GM18505 (cell line): ENCODE data around the gene IRF2.
"Not testable (repeated sequence)": the region's sequence is repeated elsewhere in the genome, so short reads cannot be mapped to it uniquely, and the experiment has no call there.

Source experiments
- ATAC-seq: cut with Tn5 transposase; IDR thresholded peaks from one replicate; pipeline ENCODE4 v1.9.1; 2021; ENCODE audit not compliant: unreplicated experiment
- POLR2A ChIP-seq: IDR thresholded peaks from 4 replicates; pipeline ENCODE4 v1.6.1; 2011; ENCODE audit warnings: borderline replicate concordance; ENCODE audit not compliant: insufficient read depth, insufficient read length; ENCODE audit errors: extremely low read depth

Gene IRF2

DNA sequence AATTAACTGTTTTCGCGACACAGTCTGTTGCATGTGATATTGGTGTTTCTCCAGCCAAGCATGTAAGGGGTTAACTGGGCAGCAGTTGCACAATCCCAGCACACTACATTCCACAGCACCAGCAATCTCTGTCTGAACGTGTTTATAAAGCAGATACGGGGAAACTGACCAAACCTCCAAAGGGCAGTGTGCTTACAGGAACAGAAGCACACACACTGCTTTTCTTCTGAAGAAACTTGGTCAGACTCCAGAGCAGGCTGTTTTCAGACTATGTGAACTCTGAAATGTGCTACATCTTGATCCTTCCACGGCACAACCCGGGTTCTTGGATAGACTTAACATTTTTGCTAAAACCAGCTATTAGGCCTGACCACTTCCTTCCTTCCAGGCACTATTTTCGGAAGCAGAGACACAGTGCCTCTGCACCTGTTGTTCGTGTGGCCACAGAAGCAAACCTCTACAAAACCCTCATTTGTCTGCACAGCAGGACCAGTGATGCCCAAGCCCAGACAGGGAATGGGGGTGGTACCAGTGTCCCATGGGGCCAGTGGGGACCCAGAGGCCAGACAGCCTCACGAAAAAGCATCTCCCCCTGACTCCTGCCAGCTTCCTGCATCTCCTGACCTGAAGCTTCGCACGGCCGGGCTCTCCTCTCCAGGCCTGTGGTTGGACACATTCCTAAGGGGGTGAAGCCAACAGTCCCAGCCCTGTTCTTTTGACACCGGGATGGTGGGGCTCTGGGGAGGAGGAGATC lies 90.1 kb downstream of the IRF2 start:
- ATAC-seq, result peak; percentile 69
- TF ChIP-seq POLR2A, result peak; percentile 53

DNA sequence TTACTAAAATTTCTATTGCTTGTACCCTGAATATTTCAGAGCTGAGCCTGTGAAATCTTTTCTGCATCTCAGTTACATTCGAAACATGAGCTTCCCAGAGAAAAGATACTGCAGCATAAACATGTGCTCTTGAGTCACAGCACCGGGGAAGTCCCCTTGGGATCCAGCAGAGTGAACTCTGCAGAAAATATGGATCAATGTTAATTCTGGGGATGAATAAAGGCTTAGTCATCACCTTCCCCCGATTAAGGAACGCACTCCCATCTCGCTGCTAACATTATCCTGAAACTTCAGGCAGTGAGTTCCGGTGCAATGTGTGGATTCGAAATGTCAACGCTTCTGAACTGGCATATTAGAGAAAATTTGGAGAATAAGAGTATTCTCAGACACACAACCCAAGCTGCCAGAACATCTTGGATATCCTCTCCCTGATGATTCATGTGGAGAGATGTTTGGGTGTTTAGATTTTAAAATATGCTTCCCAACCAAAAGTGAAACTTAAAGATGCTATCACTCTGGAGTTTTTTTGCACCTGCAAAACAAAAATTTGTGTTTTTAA lies 90.8 kb downstream of the IRF2 start:
- TF ChIP-seq POLR2A, result peak; percentile 5
- ATAC-seq, result no peak

DNA sequence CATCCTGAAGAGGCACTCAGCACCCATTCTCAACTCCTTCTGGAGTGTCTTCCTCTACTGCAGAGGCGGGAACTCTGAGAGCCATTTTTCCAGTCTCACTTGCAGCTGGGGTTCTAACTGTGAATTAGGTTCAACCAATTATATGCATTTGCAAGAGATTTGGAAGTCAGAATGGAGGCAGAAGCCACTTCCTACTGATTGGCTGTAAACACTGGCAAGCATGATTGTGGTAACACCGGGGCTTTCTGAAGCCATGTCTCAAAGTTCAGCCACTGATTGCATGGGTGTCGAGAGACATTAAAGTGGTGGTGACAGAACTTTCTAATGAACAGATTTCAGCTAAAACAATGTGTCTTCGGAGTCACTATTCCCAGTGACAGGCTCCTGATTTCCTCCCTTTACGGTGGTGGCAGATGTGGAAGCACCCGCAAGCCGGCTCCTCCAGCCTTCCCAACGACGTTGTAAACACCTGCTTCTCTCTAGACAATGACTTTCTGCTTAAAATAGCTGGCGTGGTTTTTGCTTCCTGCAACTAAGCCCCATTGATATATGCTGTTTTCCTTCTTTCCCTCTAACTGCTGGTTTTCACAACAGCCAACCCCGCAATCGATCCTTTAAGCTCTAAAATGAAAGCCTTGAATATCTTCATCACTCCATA lies 92.0 kb downstream of the IRF2 start:
- no peak for TF ChIP-seq POLR2A
- ATAC-seq, result no peak

DNA sequence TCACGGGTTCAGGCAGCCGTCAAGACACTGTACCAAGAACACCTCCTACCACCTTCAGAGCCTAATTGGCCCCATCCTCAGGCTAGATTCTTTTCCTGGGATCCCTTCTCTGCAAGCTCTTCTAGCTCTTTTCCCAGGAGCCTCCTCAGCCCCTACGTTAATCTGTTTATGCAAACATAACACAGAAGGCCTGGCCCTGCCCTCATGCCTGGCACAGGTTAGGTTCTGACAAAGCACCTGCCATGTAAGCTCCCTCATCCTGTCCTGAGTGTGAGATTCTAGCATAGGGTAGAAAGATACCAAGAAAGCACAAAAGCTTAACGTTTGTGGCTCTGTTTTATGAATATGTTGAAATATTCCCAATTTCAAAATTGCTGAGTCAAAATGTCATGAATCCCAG lies 93.6 kb downstream of the IRF2 start:
- no peak for ATAC-seq
- no peak for TF ChIP-seq POLR2A

DNA sequence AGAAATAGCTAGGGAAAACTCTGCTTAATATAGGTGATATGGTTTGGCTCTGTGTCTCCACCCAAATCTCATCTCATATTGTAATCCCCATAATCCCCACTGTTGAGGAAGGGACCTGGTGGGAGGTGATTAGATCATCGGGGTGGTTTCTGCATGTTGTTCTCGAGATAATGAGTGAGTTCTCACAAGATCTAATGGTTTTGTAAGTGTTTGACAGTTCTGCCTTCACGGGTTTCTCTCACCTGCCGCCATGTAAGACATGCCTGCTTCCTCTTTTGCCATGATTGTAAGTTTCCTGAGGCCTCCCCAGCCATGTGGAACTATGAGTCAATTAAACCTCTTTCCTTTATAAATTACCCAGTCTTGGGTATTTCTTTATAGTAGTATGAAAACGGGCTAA lies 94.1 kb downstream of the IRF2 start:
- ATAC-seq, result not testable (repeated sequence)

DNA sequence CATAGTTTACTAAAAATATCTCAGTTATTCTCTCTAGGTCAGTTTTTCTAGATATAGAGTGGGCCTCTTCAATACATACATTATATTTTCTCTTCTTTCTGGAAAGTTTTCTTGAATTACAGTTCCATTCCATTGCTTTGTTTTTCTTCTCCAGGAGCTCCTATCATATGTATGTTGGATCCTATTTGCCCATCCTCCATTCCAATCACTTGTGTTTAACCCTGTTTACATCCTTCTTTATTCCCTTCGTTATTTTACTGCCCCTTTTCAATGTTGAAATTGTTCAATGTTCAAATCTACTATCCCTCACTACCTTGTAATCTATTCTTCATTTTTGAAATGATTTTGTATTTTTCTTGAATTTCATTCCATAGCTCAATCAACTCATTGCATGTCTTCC lies 97.4 kb downstream of the IRF2 start:
- no peak for ATAC-seq
- TF ChIP-seq POLR2A, result no peak

DNA sequence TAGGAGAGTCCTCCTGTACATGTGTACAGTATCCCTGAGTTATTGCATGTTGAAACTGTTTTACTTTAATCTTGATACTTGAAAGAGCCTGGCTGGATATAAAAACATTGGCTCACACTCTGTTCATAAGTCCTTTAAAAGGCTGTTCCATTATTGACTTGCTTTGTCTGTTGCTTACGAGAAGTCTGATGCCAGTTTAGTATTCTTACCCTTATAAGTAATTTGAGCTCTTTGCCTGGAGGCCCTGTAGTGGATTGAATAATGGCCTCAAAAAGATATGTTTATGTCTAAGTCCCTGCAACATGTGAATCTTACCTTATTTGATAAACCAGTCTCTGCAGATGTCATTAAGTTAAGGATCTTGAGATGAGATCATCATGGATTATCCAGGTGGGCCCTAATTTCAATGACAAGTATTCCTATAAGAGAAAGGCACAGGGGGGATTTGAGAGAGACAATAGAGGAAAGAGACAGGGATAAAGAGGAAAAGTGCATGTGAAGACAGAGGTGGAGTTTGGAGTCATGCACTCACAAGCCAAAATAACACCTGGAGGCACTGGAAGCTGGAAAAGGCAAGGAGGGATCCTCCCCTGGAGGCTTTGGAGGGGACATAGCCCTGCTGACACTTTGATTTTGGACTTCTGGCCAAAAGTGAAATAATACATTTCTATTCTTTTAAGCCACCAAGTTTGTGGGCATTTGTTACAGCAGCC lies 98.1 kb downstream of the IRF2 start:
- no peak for TF ChIP-seq POLR2A
- no peak for ATAC-seq

DNA sequence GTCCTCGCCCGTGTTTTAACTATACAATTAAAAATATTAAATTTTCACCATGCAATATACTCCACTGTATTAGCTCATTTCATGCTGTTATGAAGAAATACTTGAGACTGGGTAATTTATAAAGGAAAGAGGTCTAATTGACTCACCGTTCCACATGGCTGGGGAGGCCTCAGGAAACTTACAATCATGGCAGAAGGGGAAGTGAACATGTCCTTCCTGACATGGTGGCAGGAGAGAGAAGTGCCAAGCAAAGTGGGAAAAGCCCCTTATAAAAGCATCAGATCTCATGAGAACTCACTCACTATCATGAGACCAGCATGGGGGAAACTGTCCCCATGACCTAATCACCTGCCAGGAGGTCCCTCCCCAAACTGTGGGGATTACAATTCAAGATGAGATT lies 98.7 kb downstream of the IRF2 start:
- ATAC-seq, result not testable (repeated sequence)

DNA sequence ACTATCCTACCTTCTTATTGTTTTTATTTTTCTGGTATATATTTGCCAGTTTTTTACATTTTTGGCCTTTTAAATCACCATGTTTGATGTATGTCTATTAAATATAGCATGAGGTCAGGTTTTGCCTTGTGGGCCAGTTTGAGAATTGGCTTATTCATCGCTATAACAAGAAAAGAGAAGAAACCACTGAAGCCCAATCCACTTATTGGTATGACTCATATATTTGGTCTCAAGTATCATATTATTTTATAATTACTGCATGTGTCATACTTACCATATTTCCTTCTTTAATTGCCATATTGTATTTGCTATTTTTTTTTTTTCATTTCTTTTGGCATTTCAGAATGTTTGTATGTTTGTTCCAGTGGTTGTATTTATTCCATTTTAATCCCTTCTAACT lies 99.3 kb downstream of the IRF2 start:
- no peak for ATAC-seq
- TF ChIP-seq POLR2A, result no peak

DNA sequence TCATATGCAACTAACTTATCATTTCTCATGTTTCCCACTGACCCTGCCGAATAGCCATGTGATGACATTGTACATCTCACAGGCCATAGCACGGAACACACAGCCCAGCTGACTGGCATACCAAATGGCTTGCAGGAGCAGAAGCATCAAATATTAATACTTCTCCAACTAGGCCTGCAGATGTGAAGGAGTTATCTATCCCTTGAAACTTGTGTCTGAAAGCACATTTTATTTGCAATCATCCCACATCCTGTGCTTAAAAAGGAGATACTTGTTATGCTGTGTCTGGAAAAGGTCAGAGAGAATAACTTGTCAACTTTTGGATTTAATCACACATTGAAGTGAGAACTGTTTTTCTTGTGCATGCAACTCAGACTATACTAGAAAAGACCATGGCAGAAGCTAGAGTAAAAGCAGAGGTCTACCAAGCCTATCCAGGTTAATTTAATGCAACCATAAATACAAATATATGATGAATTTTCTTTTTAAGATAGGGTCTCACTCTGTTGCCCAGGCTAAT lies 100.4 kb downstream of the IRF2 start:
- no peak for TF ChIP-seq POLR2A
- no peak for ATAC-seq

DNA sequence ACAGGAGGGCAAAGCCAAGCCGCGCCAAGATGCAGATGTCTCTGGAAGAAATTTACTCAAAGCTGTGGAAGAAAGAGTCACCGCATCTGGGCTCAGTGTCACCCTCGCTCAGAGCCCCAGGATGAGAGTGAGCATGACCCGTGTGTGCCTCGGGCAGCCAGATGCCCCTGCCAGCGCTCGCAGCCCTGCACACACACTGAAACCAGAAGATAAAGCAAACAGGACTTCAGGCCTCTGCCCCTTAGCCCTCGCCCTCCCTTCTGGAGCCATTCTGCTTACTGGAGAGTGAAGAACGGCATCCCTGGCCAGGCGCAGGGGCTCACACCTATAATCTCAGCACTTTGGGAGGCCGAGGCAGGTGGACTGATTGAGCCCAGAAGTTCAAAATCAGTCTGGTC lies 103.0 kb downstream of the IRF2 start:
- TF ChIP-seq POLR2A, result no peak
- no peak for ATAC-seq

DNA sequence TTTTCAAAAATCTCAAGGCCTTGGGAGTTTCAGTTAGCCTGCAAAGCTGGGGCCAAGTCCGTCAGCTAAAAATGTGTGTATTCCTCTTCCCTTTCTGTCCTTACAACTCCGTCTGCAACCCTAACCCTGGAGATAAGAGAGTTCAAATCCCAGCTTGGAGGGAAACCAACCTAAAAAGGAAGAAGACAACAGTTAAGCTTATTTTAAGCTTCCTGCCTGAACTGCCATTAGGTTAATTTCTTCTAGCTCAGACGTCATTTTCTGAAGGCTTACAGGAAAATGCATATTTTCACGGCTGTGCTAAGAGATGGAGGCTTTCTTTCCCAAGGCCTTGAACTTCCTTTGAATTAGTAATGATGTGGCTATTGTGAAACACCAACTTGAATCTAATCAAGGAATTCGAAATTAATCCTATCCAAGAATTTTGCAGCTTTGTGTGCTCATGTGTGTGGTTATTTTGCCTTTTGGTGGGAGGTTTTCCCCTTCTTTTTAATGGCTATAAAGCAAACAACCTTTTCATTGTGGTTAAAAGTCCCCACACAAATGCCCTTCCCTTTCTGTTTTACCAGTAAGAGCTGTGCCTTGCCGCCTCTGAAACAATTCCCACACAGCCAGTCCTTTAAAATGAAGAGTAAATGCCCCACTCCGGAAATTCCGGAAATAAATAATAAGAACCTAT lies 103.5 kb downstream of the IRF2 start:
- ATAC-seq, result no peak
- TF ChIP-seq POLR2A, result no peak

DNA sequence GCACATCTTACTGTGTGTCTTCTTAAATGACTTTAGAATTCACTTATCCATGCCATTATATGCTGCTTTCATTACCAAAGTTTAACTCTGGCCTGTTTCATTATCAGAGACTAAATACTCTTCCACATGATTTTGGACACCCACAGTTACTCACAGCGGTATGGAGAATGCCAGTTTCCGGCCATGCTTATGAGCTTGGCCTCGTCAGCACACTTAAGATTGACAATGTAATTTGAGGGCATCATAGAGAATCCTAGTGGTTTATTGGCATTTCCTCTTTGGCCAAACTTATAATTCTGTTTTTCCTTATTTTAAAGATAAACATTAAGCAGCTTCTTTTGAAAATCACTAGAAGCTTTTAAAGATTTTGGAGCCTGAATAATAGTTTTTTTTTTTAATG lies 104.5 kb downstream of the IRF2 start:
- TF ChIP-seq POLR2A, result no peak
- no peak for ATAC-seq
